HEK293 (cell line): ENCODE data around the gene AMMECR1L.

Source experiments
- GFI1B ChIP-seq: fragments of 450-650 bp; formaldehyde crosslinking; IDR thresholded peaks from 2 replicates; pipeline ENCODE4 v1.5.1; 2016; ENCODE audit warnings: missing biosample characterization, missing genetic modification characterization
- GLI2 ChIP-seq: fragments of 450-650 bp; formaldehyde crosslinking; IDR thresholded peaks from 2 replicates; pipeline ENCODE4; 2017; ENCODE audit warnings: missing biosample characterization, missing genetic modification characterization, low read depth, borderline replicate concordance
- GLI4 ChIP-seq: fragments of 450-650 bp; formaldehyde crosslinking; IDR thresholded peaks from 2 replicates; pipeline ENCODE4 v1.5.1; 2016; ENCODE audit warnings: missing biosample characterization, missing genetic modification characterization
- ZBTB21 ChIP-seq: fragments of 450-650 bp; formaldehyde crosslinking; IDR thresholded peaks from 2 replicates; pipeline ENCODE4 v1.5.1; 2017; ENCODE audit warnings: missing biosample characterization, missing genetic modification characterization
- ZNF501 ChIP-seq: fragments of 450-650 bp; formaldehyde crosslinking; IDR thresholded peaks from 2 replicates; pipeline ENCODE4 v1.5.1; 2016; ENCODE audit warnings: missing biosample characterization, missing genetic modification characterization
- ZNF670 ChIP-seq: fragments of 450-650 bp; formaldehyde crosslinking; IDR thresholded peaks from 2 replicates; pipeline ENCODE4 v1.5.1; 2016; ENCODE audit warnings: missing biosample characterization, missing genetic modification characterization, low read depth
- TF ChIP-seq, protein P1 (sequence below): fragments of 450-650 bp; formaldehyde crosslinking; IDR thresholded peaks from 2 replicates; pipeline ENCODE4 v1.5.1; 2016; ENCODE audit warnings: missing biosample characterization, missing genetic modification characterization
- TF ChIP-seq, protein P2 (sequence below): fragments of 450-650 bp; formaldehyde crosslinking; IDR thresholded peaks from 2 replicates; pipeline ENCODE4 v1.5.1; 2016; ENCODE audit warnings: missing biosample characterization, missing genetic modification characterization, low read depth
- TF ChIP-seq, protein P3 (sequence below): fragments of 450-650 bp; formaldehyde crosslinking; IDR thresholded peaks from 2 replicates; pipeline ENCODE4 v1.5.1; 2016; ENCODE audit warnings: missing biosample characterization, missing genetic modification characterization
- TF ChIP-seq, protein P4 (sequence below): sonication (generic); formaldehyde crosslinking; IDR thresholded peaks from 2 replicates; pipeline ENCODE4 v1.8.1; 2022; ENCODE audit warnings: mild to moderate bottlenecking, moderate library complexity, missing genetic modification reagents

DNA sequence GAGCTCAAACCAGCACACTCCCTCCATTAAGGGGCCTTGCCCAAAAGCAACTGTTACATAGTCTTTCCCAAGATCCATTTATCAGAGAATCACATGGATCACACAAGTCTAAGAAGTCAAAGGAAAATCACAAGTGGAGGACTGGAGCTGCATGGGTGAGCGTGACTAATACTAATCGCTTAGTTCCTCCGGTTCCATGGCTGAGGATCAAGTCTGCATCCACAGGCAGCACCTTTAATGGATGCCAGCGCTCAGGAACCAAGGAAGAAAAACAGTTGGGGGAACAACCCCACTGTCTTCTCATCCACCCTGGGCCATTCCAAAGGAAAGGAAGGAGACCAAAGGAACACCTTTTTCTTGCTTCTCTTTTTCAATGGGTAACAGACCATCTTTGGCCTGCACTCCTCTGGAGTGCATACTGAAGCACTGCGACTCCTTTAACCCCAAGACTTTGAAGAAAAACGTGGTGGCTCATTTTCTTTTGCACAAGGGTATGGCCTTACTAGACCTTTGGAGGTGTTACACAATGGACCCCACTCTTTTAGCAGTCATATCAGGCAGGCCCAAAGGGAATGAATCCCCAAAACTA is 65.6 kb downstream of the AMMECR1L start:
- TF ChIP-seq, protein P1, sequence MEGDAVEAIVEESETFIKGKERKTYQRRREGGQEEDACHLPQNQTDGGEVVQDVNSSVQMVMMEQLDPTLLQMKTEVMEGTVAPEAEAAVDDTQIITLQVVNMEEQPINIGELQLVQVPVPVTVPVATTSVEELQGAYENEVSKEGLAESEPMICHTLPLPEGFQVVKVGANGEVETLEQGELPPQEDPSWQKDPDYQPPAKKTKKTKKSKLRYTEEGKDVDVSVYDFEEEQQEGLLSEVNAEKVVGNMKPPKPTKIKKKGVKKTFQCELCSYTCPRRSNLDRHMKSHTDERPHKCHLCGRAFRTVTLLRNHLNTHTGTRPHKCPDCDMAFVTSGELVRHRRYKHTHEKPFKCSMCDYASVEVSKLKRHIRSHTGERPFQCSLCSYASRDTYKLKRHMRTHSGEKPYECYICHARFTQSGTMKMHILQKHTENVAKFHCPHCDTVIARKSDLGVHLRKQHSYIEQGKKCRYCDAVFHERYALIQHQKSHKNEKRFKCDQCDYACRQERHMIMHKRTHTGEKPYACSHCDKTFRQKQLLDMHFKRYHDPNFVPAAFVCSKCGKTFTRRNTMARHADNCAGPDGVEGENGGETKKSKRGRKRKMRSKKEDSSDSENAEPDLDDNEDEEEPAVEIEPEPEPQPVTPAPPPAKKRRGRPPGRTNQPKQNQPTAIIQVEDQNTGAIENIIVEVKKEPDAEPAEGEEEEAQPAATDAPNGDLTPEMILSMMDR (tag by site-specific recombination) = no peak
- TF ChIP-seq GLI4 (no peak), GLI2 (tag by site-specific recombination) (no peak), ZNF501 (tag by site-specific recombination) (no peak), GFI1B (tag by site-specific recombination) (no peak), ZBTB21 (tag by site-specific recombination) (no peak), ZNF670 (no peak)
- TF ChIP-seq, protein P2, sequence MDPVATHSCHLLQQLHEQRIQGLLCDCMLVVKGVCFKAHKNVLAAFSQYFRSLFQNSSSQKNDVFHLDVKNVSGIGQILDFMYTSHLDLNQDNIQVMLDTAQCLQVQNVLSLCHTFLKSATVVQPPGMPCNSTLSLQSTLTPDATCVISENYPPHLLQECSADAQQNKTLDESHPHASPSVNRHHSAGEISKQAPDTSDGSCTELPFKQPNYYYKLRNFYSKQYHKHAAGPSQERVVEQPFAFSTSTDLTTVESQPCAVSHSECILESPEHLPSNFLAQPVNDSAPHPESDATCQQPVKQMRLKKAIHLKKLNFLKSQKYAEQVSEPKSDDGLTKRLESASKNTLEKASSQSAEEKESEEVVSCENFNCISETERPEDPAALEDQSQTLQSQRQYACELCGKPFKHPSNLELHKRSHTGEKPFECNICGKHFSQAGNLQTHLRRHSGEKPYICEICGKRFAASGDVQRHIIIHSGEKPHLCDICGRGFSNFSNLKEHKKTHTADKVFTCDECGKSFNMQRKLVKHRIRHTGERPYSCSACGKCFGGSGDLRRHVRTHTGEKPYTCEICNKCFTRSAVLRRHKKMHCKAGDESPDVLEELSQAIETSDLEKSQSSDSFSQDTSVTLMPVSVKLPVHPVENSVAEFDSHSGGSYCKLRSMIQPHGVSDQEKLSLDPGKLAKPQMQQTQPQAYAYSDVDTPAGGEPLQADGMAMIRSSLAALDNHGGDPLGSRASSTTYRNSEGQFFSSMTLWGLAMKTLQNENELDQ (tag by site-specific recombination) = no peak
- TF ChIP-seq, protein P3, sequence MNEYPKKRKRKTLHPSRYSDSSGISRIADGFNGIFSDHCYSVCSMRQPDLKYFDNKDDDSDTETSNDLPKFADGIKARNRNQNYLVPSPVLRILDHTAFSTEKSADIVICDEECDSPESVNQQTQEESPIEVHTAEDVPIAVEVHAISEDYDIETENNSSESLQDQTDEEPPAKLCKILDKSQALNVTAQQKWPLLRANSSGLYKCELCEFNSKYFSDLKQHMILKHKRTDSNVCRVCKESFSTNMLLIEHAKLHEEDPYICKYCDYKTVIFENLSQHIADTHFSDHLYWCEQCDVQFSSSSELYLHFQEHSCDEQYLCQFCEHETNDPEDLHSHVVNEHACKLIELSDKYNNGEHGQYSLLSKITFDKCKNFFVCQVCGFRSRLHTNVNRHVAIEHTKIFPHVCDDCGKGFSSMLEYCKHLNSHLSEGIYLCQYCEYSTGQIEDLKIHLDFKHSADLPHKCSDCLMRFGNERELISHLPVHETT = no peak
- TF ChIP-seq, protein P4, sequence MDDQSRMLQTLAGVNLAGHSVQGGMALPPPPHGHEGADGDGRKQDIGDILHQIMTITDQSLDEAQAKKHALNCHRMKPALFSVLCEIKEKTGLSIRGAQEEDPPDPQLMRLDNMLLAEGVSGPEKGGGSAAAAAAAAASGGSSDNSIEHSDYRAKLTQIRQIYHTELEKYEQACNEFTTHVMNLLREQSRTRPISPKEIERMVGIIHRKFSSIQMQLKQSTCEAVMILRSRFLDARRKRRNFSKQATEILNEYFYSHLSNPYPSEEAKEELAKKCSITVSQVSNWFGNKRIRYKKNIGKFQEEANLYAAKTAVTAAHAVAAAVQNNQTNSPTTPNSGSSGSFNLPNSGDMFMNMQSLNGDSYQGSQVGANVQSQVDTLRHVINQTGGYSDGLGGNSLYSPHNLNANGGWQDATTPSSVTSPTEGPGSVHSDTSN (CRISPR knock-in tag) = no peak
